Measurements from ENCODE around the gene PRPF6.

The PRPF6 gene

GRCh38 chr20:63945921-63946920 is 34.7 kb upstream of the PRPF6 start:
- H3K4me3 ChIP-seq (ENCODE audit: control insufficient read depth, low read depth, low read length): no peak overlapping the region
- no peak for TF ChIP-seq CTCF (conservative IDR thresholded peaks at IDR 0.05; ENCODE audit: control insufficient read depth, insufficient read depth, low read depth, low read length)
- no peak for DNase-seq (ENCODE audit: low read depth)

GRCh38 chr20:63946986-63947637 is 33.8 kb upstream of the PRPF6 start:
- no peak for TF ChIP-seq CTCF (conservative IDR thresholded peaks at IDR 0.05; ENCODE audit: control insufficient read depth, insufficient read depth, low read depth, low read length)
- H3K4me3 ChIP-seq (ENCODE audit: control insufficient read depth, low read depth, low read length): no peak overlapping the region

GRCh38 chr20:63947638-63948456 is 33.1 kb upstream of the PRPF6 start:
- H3K4me3 ChIP-seq (ENCODE audit: control insufficient read depth, low read depth, low read length): no peak overlapping the region
- TF ChIP-seq CTCF (conservative IDR thresholded peaks at IDR 0.05; ENCODE audit: control insufficient read depth, insufficient read depth, low read depth, low read length): no peak
- DNase-seq (ENCODE audit: low read depth): no peak

More at GRCh38 chr20:63946986-63947637, 33.8 kb upstream of the PRPF6 start:
- DNase-seq (ENCODE audit: low read depth): no peak

GRCh38 chr20:63950701-63951397 is 30.1 kb upstream of the PRPF6 start:
- no peak for TF ChIP-seq CTCF (conservative IDR thresholded peaks at IDR 0.05; ENCODE audit: control insufficient read depth, insufficient read depth, low read depth, low read length)
- no peak for DNase-seq (ENCODE audit: low read depth)
- H3K4me3 ChIP-seq (ENCODE audit: control insufficient read depth, low read depth, low read length): no peak overlapping the region

GRCh38 chr20:63951398-63952209 is 29.3 kb upstream of the PRPF6 start:
- no peak for TF ChIP-seq CTCF (conservative IDR thresholded peaks at IDR 0.05; ENCODE audit: control insufficient read depth, insufficient read depth, low read depth, low read length)
- DNase-seq (ENCODE audit: low read depth): no peak
- no peak overlapping the region for H3K4me3 ChIP-seq (ENCODE audit: control insufficient read depth, low read depth, low read length)

All from fibroblast of mammary gland (primary cell).